HepG2 (cell line): ENCODE data around the gene BAMBI. TPM values are rescaled to one million over a fixed set of nuclear protein-coding genes. Genes with fewer than 3 reads are reported as not detected.

ENCODE experiments used
- ATAC-seq: fragments of 200-7000 bp; cut with Tn5 transposase; 3 replicates; pipeline ENCODE4 v1.9.1; 2020; ENCODE audit warnings: mild to moderate bottlenecking, moderate library complexity
- BruUV-seq: library from RNA; stranded (reverse); fragments of 400-500 nt; replicated peaks from 2 replicates; lab custom pipeline; 2021; lab: Mats Ljungman, UMichigan
- CTCF ChIA-PET: fragments of 300-600 bp; formaldehyde crosslinking; extraction: SDS; loops from one replicate; lab custom pipeline; 2021; ENCODE audit warnings: low total read pairs, inconsistent platforms, low intra/inter-chr PET ratio; lab: Yijun Ruan, JAX
- POLR2A ChIA-PET: fragments of 350-600 bp; sonication (Branson Sonifier 250); formaldehyde crosslinking; loops from one replicate; lab custom pipeline; 2020; ENCODE audit warnings: antibody characterized with exemption, inconsistent platforms; lab: Yijun Ruan, JAX
- DNase-seq: peaks from one replicate; pipeline ENCODE4 v3.0.0-alpha.2; 2015; ENCODE audit warnings: low spot score
- FAIRE-seq: peaks from 3 replicates; lab custom pipeline; 2011; peaks lifted over from hg19 to GRCh38; lab: Jason Lieb, UNC
- H2AFZ ChIP-seq: one replicate; pipeline ENCODE4 v1.6.1; 2011; ENCODE audit warnings: low read length, inconsistent platforms
- H3K27ac ChIP-seq: fragments of 300-600 bp; 3 replicates; pipeline ENCODE4 v1.8.0; 2011; ENCODE audit warnings: mixed run types, mild to moderate bottlenecking, mixed read lengths, low read length, inconsistent platforms; ENCODE audit not compliant: insufficient read depth; ENCODE audit errors: extremely low read length
- H3K27me3 ChIP-seq, 2 experiments: fragments of 200-600 bp in 1 of 2; 2 replicates in 1 of 2; 3 replicates in 1 of 2; pipeline versions ENCODE4 v1.6.0 to v1.8.0; 2011; ENCODE audit warnings: low read length in 2 of 2, mild to moderate bottlenecking in 2 of 2, moderate library complexity in 2 of 2, inconsistent platforms in 1 of 2; ENCODE audit not compliant: insufficient read depth in 2 of 2, control insufficient read depth in 1 of 2
- H3K36me3 ChIP-seq, 2 experiments: fragments of 200-600 bp in 1 of 2; replicated peaks in 1 of 2; 2 replicates in 1 of 2; 3 replicates in 1 of 2; pipeline versions ENCODE4 v1.5.1 to v1.8.0; 2011; ENCODE audit warnings: low read length in 2 of 2, inconsistent platforms in 1 of 2; ENCODE audit not compliant: insufficient read depth in 2 of 2, control insufficient read depth in 1 of 2
- H3K4me1 ChIP-seq: 2 replicates; pipeline ENCODE4 v1.5.1; 2012; ENCODE audit warnings: low read length, inconsistent platforms; ENCODE audit not compliant: insufficient read depth
- H3K4me2 ChIP-seq: 2 replicates; pipeline ENCODE4 v1.6.0; 2011; ENCODE audit warnings: low read depth, low read length, inconsistent platforms
- H3K4me3 ChIP-seq, 3 experiments: fragments of 200-600 bp in 1 of 3; sonication (generic), shearing (Covaris generic) in 1 of 3; replicated peaks in 1 of 3; 2 replicates each; pipeline ENCODE4 v1.5.1; 2011 to 2016; ENCODE audit warnings: low read length in 3 of 3, inconsistent platforms in 2 of 3, low read depth in 2 of 3, mild to moderate bottlenecking in 2 of 3, control low read depth in 1 of 3, mixed read lengths in 1 of 3; ENCODE audit not compliant: insufficient read depth in 1 of 3
- H3K79me2 ChIP-seq: one replicate; pipeline ENCODE4 v1.6.1; 2011; ENCODE audit warnings: low read length, inconsistent platforms; ENCODE audit not compliant: insufficient read depth
- H3K9ac ChIP-seq: 2 replicates; pipeline ENCODE4 v1.6.0; 2011; ENCODE audit warnings: mild to moderate bottlenecking, low read depth, low read length, inconsistent platforms; ENCODE audit not compliant: insufficient read depth
- H3K9me3 ChIP-seq: 2 replicates; pipeline ENCODE4 v1.5.1; 2012; ENCODE audit warnings: mild to moderate bottlenecking, low read length
- H4K20me1 ChIP-seq: 2 replicates; pipeline ENCODE4 v1.6.0; 2011; ENCODE audit warnings: inconsistent platforms, mild to moderate bottlenecking, low read length, moderate library complexity; ENCODE audit not compliant: insufficient read depth
- ARID5B ChIP-seq: IDR thresholded peaks from 2 replicates; pipeline ENCODE4 v1.4.0; 2020; ENCODE audit warnings: mild to moderate bottlenecking, missing genetic modification reagents
- CAMTA2 ChIP-seq: sonication (generic); formaldehyde crosslinking; IDR thresholded peaks from 2 replicates; pipeline ENCODE4 v1.4.0; 2020; ENCODE audit warnings: mild to moderate bottlenecking, missing genetic modification reagents, borderline replicate concordance
- CEBPG ChIP-seq: IDR thresholded peaks from 2 replicates; pipeline ENCODE4 v1.6.1; 2016
- HNRNPK ChIP-seq: fragments of 200-400 bp; formaldehyde crosslinking; IDR thresholded peaks from 2 replicates; pipeline ENCODE4 v1.6.1; 2018; ENCODE audit warnings: low read length, low read depth, moderate library complexity, mild to moderate bottlenecking; ENCODE audit not compliant: poor library complexity, severe bottlenecking
- HOMEZ ChIP-seq: IDR thresholded peaks from 2 replicates; pipeline ENCODE4 v1.6.1; 2016; ENCODE audit warnings: low read depth
- JUNB ChIP-seq: sonication (generic); formaldehyde crosslinking; IDR thresholded peaks from 2 replicates; pipeline ENCODE4 v1.8.0; 2022; ENCODE audit warnings: missing genetic modification reagents, mild to moderate bottlenecking, borderline replicate concordance
- PCBP1 ChIP-seq: fragments of 200-400 bp; formaldehyde crosslinking; IDR thresholded peaks from 2 replicates; pipeline ENCODE4 v1.6.1; 2017; ENCODE audit warnings: mild to moderate bottlenecking, low read depth, low read length, borderline replicate concordance
- ZNF318 ChIP-seq: sonication (generic); formaldehyde crosslinking; IDR thresholded peaks from 2 replicates; pipeline ENCODE4 v1.4.0; 2020; ENCODE audit warnings: mild to moderate bottlenecking, missing genetic modification reagents
- ZNF768 ChIP-seq: sonication (generic); formaldehyde crosslinking; IDR thresholded peaks from 2 replicates; pipeline ENCODE4 v1.4.0; 2020; ENCODE audit warnings: missing genetic modification reagents
- ZNF850 ChIP-seq: sonication (generic); formaldehyde crosslinking; conservative IDR thresholded peaks from 2 replicates; pipeline ENCODE4 v1.9.0; 2021; ENCODE audit warnings: mild to moderate bottlenecking, missing genetic modification reagents
- WGBS: methylation state at CpG from one replicate; pipeline ENCODE4 v1.1.6; 2017; ENCODE audit warnings: low lambda C conversion rate; 5-methylcytosine and 5-hydroxymethylcytosine counted together
- in situ Hi-C: cut with HindIII; loops from 2 replicates; pipeline ENCODE4 v1.10.0; 2017; ENCODE audit warnings: low pct_unique_long_range_greater_than_20kb; ENCODE audit not compliant: extremely low pct_ligation_motif_present
- intact Hi-C: fragments of 100-400 bp; cut with micrococcal nuclease; formaldehyde crosslinking; loops from one replicate; pipeline ENCODE4 v1.10.0; 2022; ENCODE audit not compliant: unreplicated experiment
- polyA plus RNA-seq, 8 experiments: library from polyadenylated mRNA; depleted of rRNA in 3 of 8; stranded (reverse) in 7 of 8; unstranded in 1 of 8; fragments of >200 nt; fragmentation: Illumina TruSeq in 4 of 8; extraction: Trizol in 4 of 8; gene quantifications; 2 replicates each; pipeline versions ENCODE4 v1.2.1 to v1.2.3, GENCODE V29; 2011 to 2016; ENCODE audit warnings: low read depth in 4 of 8, missing spikeins in 1 of 8, mixed read lengths in 1 of 8; ENCODE audit not compliant: insufficient read depth in 1 of 8
- total RNA-seq, 5 experiments: library from RNA; depleted of rRNA; stranded (reverse); fragments of >200 nt; fragmentation: Illumina TruSeq; extraction: Trizol; gene quantifications; 2 replicates each; pipeline ENCODE4 v1.2.3, GENCODE V29; 2016; ENCODE audit warnings: low read depth in 1 of 5

BAMBI gene
- total and polyA plus RNA-seq, 2 of the 13 experiments (the other 11 are each of a cell fraction or from before 2014, with no cell fraction given) = 12.0 to 23.6 TPM

GRCh38 chr10:28691187-28691694 is 13.9 kb downstream of the BAMBI start:
- ChIA-PET CTCF (no interaction called here), POLR2A (no interaction called here)
- Histone ChIP-seq H3K4me3 (no peak overlapping the region), H4K20me1 (no peaks in the 10 kb centered on the region), H2AFZ (no peak overlapping the region), H3K9me3 (no peaks in the 10 kb centered on the region), H3K27ac (no peak overlapping the region), H3K4me2 (no peak overlapping the region), H3K36me3 (no peaks in the 10 kb centered on the region), H3K79me2 (no peaks in the 10 kb centered on the region), H3K9ac (no peak overlapping the region), H3K4me1 (peaks cover 14% of the 10 kb centered on the region), H3K27me3 (no peaks in the 10 kb centered on the region; a peak in 1 of 5 replicates)
- DNase-seq = no peak
- TF ChIP-seq CEBPG (CRISPR knock-in tag) (no peak), JUNB (CRISPR knock-in tag) (no peak), HNRNPK (peak; percentile 79), ZNF850 (CRISPR knock-in tag) (no peak), PCBP1 (0 out of 2 replicates have a peak, but pooled peaks have one; percentile 38), ARID5B (CRISPR knock-in tag) (no peak), ZNF768 (CRISPR knock-in tag) (no peak), ZNF318 (CRISPR knock-in tag) (no peak), HOMEZ (CRISPR knock-in tag) (no peak), CAMTA2 (CRISPR knock-in tag) (no peak)
- no TSS peak for BruUV-seq
- 66% methylated on average over 6 of the region's 6 CpGs for WGBS
- FAIRE-seq = no peak
- no peak for ATAC-seq
- intact Hi-C loops = no loop called here
- in situ Hi-C loops = no loop called here
